IPS-18a (cell line): ENCODE results near the gene ITGAL.
"Not testable (repeated sequence)": the region's sequence is repeated elsewhere in the genome, so short reads cannot be mapped to it uniquely, and the experiment has no call there.

Experiments
- H3K27ac ChIP-seq: one replicate; pipeline ENCODE4 v1.5.1; 2013; ENCODE audit warnings: low read length
- H3K27me3 ChIP-seq: one replicate; pipeline ENCODE4 v1.6.1; 2013; ENCODE audit warnings: mild to moderate bottlenecking, low read length; ENCODE audit not compliant: control insufficient read depth, insufficient read depth
- H3K36me3 ChIP-seq: one replicate; pipeline ENCODE4 v1.6.1; 2013; ENCODE audit warnings: low read depth, low read length; ENCODE audit not compliant: control insufficient read depth
- H3K4me1 ChIP-seq: one replicate; pipeline ENCODE4 v1.6.1; 2013; ENCODE audit warnings: low read depth, low read length; ENCODE audit not compliant: control insufficient read depth
- H3K4me3 ChIP-seq: one replicate; pipeline ENCODE4 v1.5.1; 2013; ENCODE audit warnings: low read length
- H3K9ac ChIP-seq: one replicate; pipeline ENCODE4 v1.6.1; 2013; ENCODE audit warnings: mild to moderate bottlenecking, low read length, moderate library complexity
- H3K9me3 ChIP-seq: one replicate; pipeline ENCODE4 v1.6.1; 2013; ENCODE audit warnings: low read depth, low read length; ENCODE audit not compliant: control insufficient read depth

Gene ITGAL

GRCh38 chr16:30459456-30459855 is 13.1 kb upstream of the ITGAL start:
- Histone ChIP-seq H3K27ac (no peak overlapping the region), H3K9ac (no peak overlapping the region), H3K4me3 (no peak overlapping the region), H3K4me1 (no peaks in the 10 kb centered on the region), H3K9me3 (no peaks in the 10 kb centered on the region), H3K27me3 (no peaks in the 10 kb centered on the region), H3K36me3 (no peaks in the 10 kb centered on the region)

GRCh38 chr16:30461426-30461825 is 11.1 kb upstream of the ITGAL start:
- H3K27me3 ChIP-seq, H3K4me3 ChIP-seq, H3K4me1 ChIP-seq, H3K27ac ChIP-seq, H3K36me3 ChIP-seq, H3K9ac ChIP-seq, H3K9me3 ChIP-seq: not testable (repeated sequence)

- Histone ChIP-seq H3K27me3 (no peaks in the 10 kb centered on the region), H3K27ac (no peak overlapping the region), H3K9ac (no peak overlapping the region), H3K36me3 (no peaks in the 10 kb centered on the region), H3K4me3 (no peak overlapping the region), H3K4me1 (no peaks in the 10 kb centered on the region), H3K9me3 (no peaks in the 10 kb centered on the region)
These were observed 8.5 kb upstream of the ITGAL start for GRCh38 chr16:30464078-30464477.

- no peaks in the 10 kb centered on the region for H3K9me3 ChIP-seq
- H3K4me3 ChIP-seq, result no peak overlapping the region
- H3K9ac ChIP-seq, result no peak overlapping the region
- H3K4me1 ChIP-seq, result no peaks in the 10 kb centered on the region
- no peaks in the 10 kb centered on the region for H3K27me3 ChIP-seq
- H3K27ac ChIP-seq, result no peak overlapping the region
- no peaks in the 10 kb centered on the region for H3K36me3 ChIP-seq
These were observed 2.4 kb upstream of the ITGAL start for GRCh38 chr16:30470170-30470512.

GRCh38 chr16:30470632-30470995 is 1.9 kb upstream of the ITGAL start:
- Histone ChIP-seq H3K4me3 (no peak overlapping the region), H3K4me1 (no peaks in the 10 kb centered on the region), H3K27me3 (no peaks in the 10 kb centered on the region), H3K9me3 (no peaks in the 10 kb centered on the region), H3K27ac (no peak overlapping the region), H3K36me3 (no peaks in the 10 kb centered on the region), H3K9ac (no peak overlapping the region)

- H3K9ac ChIP-seq, result no peak overlapping the region
- no peak overlapping the region for H3K27ac ChIP-seq
- no peak overlapping the region for H3K4me3 ChIP-seq
These were observed 910 bp downstream of the ITGAL start for GRCh38 chr16:30473231-30474073.

GRCh38 chr16:30474074-30474452 is 1.5 kb downstream of the ITGAL start:
- no peaks in the 10 kb centered on the region for H3K4me1 ChIP-seq
- H3K27me3 ChIP-seq, result no peaks in the 10 kb centered on the region
- no peaks in the 10 kb centered on the region for H3K36me3 ChIP-seq
- H3K9me3 ChIP-seq, result no peaks in the 10 kb centered on the region
- no peak overlapping the region for H3K27ac ChIP-seq
- no peak overlapping the region for H3K9ac ChIP-seq
- H3K4me3 ChIP-seq, result no peak overlapping the region

More at GRCh38 chr16:30473231-30474073, 910 bp downstream of the ITGAL start:
- Histone ChIP-seq H3K27me3 (no peaks in the 10 kb centered on the region), H3K36me3 (no peaks in the 10 kb centered on the region), H3K9me3 (no peaks in the 10 kb centered on the region), H3K4me1 (no peaks in the 10 kb centered on the region)

GRCh38 chr16:30474684-30475083 is 2.1 kb downstream of the ITGAL start:
- H3K4me3 ChIP-seq, result no peak overlapping the region
- no peaks in the 10 kb centered on the region for H3K27me3 ChIP-seq
- no peaks in the 10 kb centered on the region for H3K9me3 ChIP-seq
- no peak overlapping the region for H3K9ac ChIP-seq
- no peaks in the 10 kb centered on the region for H3K36me3 ChIP-seq
- no peak overlapping the region for H3K27ac ChIP-seq
- no peaks in the 10 kb centered on the region for H3K4me1 ChIP-seq

GRCh38 chr16:30476991-30477390 is 4.4 kb downstream of the ITGAL start:
- H3K27me3 ChIP-seq, result no peaks in the 10 kb centered on the region

GRCh38 chr16:30477773-30478172 is 5.2 kb downstream of the ITGAL start:
- H3K36me3 ChIP-seq, H3K9ac ChIP-seq, H3K4me1 ChIP-seq, H3K27ac ChIP-seq, H3K9me3 ChIP-seq, H3K27me3 ChIP-seq, H3K4me3 ChIP-seq: not testable (repeated sequence)

More at GRCh38 chr16:30476991-30477390, 4.4 kb downstream of the ITGAL start:
- no peaks in the 10 kb centered on the region for H3K4me1 ChIP-seq
- no peak overlapping the region for H3K4me3 ChIP-seq
- no peak overlapping the region for H3K27ac ChIP-seq
- H3K9ac ChIP-seq, result no peak overlapping the region
- no peaks in the 10 kb centered on the region for H3K9me3 ChIP-seq
- H3K36me3 ChIP-seq, result no peaks in the 10 kb centered on the region

- Histone ChIP-seq H3K4me1 (no peaks in the 10 kb centered on the region), H3K36me3 (no peaks in the 10 kb centered on the region), H3K27me3 (no peaks in the 10 kb centered on the region), H3K9ac (no peak overlapping the region), H3K4me3 (no peak overlapping the region), H3K27ac (no peak overlapping the region), H3K9me3 (no peaks in the 10 kb centered on the region)
These were observed 6.4 kb downstream of the ITGAL start for GRCh38 chr16:30478766-30479478.

GRCh38 chr16:30481381-30481780 is 8.8 kb downstream of the ITGAL start:
- H3K27ac ChIP-seq, result no peak overlapping the region
- no peaks in the 10 kb centered on the region for H3K9me3 ChIP-seq
- no peaks in the 10 kb centered on the region for H3K36me3 ChIP-seq
- no peak overlapping the region for H3K9ac ChIP-seq
- H3K27me3 ChIP-seq, result no peaks in the 10 kb centered on the region
- no peak overlapping the region for H3K4me3 ChIP-seq
- H3K4me1 ChIP-seq, result no peaks in the 10 kb centered on the region
